GM21360 (cell line): ENCODE results near the gene RDH11.
"Not testable (repeated sequence)": the region's sequence is repeated elsewhere in the genome, so short reads cannot be mapped to it uniquely, and the experiment has no call there.

Experiments used
- ATAC-seq: cut with Tn5 transposase; IDR thresholded peaks from one replicate; pipeline ENCODE4 v1.9.1; 2021; ENCODE audit warnings: mild to moderate bottlenecking, moderate library complexity; ENCODE audit not compliant: unreplicated experiment

RDH11 gene

GRCh38 chr14:67695394-67695949, at the start of gene RDH11:
Gene RDH11 (minus strand): TSS chr14:67695764. CDS start chr14:67695703, 61 bp downstream.
- peak; percentile 67 for ATAC-seq

GRCh38 chr14:67744046-67744445, 48.5 kb upstream of the RDH11 start:
- ATAC-seq: no peak

- no peak for ATAC-seq
Measured at GRCh38 chr14:67738740-67739504, 43.4 kb upstream of the RDH11 start.

GRCh38 chr14:67736771-67737170, 41.2 kb upstream of the RDH11 start:
- no peak for ATAC-seq

- ATAC-seq: no peak
Measured at GRCh38 chr14:67735336-67736147, 40.0 kb upstream of the RDH11 start.

- ATAC-seq: no peak
Measured at GRCh38 chr14:67734675-67735074, 39.1 kb upstream of the RDH11 start.

GRCh38 chr14:67733616-67734015, 38.1 kb upstream of the RDH11 start:
- no peak for ATAC-seq

GRCh38 chr14:67729072-67729885, 33.7 kb upstream of the RDH11 start:
- no peak for ATAC-seq

GRCh38 chr14:67728258-67728657, 32.7 kb upstream of the RDH11 start:
- ATAC-seq: no peak

GRCh38 chr14:67727361-67727760, 31.8 kb upstream of the RDH11 start:
- no peak for ATAC-seq

- ATAC-seq: no peak
Measured at GRCh38 chr14:67725171-67725570, 29.6 kb upstream of the RDH11 start.

- ATAC-seq: no peak
Measured at GRCh38 chr14:67722293-67722692, 26.7 kb upstream of the RDH11 start.

- ATAC-seq: no peak
Measured at GRCh38 chr14:67721875-67722274, 26.3 kb upstream of the RDH11 start.

GRCh38 chr14:67719866-67720265, 24.3 kb upstream of the RDH11 start:
- no peak for ATAC-seq

- ATAC-seq: not testable (repeated sequence)
Measured at GRCh38 chr14:67719385-67719784, 23.8 kb upstream of the RDH11 start.

- no peak for ATAC-seq
Measured at GRCh38 chr14:67718265-67718664, 22.7 kb upstream of the RDH11 start.

GRCh38 chr14:67717048-67717447, 21.5 kb upstream of the RDH11 start:
- ATAC-seq: no peak

GRCh38 chr14:67710209-67710608, 14.6 kb upstream of the RDH11 start:
- no peak for ATAC-seq

- not testable (repeated sequence) for ATAC-seq
Measured at GRCh38 chr14:67709796-67710195, 14.2 kb upstream of the RDH11 start.

GRCh38 chr14:67709346-67709745, 13.8 kb upstream of the RDH11 start:
- not testable (repeated sequence) for ATAC-seq

GRCh38 chr14:67705211-67705610, 9.6 kb upstream of the RDH11 start:
- no peak for ATAC-seq
